Pancreas (tissue), 10 donors: Measurements from ENCODE around the gene PPP6R3. TPM values are rescaled to one million over a fixed set of nuclear protein-coding genes. Genes with fewer than 3 reads are reported as not detected.

Source experiments
- ATAC-seq, 4 donors: fragments of 200-7000 bp; cut with Tn5 transposase; one replicate each; pipeline versions ENCODE4 v1.8.0 to v1.9.1; 2020; ENCODE audit warnings: mild to moderate bottlenecking in 4 of 4, moderate library complexity in 4 of 4
- DNase-seq, 6 donors: peaks; one replicate each; pipeline ENCODE4 v3.0.0-alpha.2; 2020
- FAIRE-seq: peaks from 2 replicates; lab custom pipeline; 2012; peaks lifted over from hg19 to GRCh38; lab: Jason Lieb, UNC
- H3K27ac ChIP-seq, 4 donors: fragments of 200-600 bp; sonication (generic); 1 replicate in 3 of 4; 2 replicates in 1 of 4; pipeline versions ENCODE4 v1.5.0 to v1.8.0; 2020
- H3K27me3 ChIP-seq, 4 donors: fragments of 200-600 bp; one replicate each; pipeline ENCODE4 v1.8.0; 2021
- H3K36me3 ChIP-seq, 3 donors: fragments of 200-600 bp; sonication (generic) in 1 of 3; one replicate each; pipeline versions ENCODE4 v1.5.0 to v1.8.0; 2020 to 2021
- H3K4me1 ChIP-seq, 3 donors: fragments of 200-600 bp; one replicate each; pipeline ENCODE4 v1.8.0; 2021
- H3K4me3 ChIP-seq, 4 donors: fragments of 200-600 bp; sonication (generic) in 2 of 4; one replicate each; pipeline versions ENCODE4 v1.5.0 to v1.8.0; 2020 to 2021
- H3K9me3 ChIP-seq, 4 donors: fragments of 200-600 bp; one replicate each; pipeline ENCODE4 v1.8.0; 2021
- CTCF ChIP-seq, 4 donors: fragments of 200-600 bp; sonication (generic) in 3 of 4; IDR thresholded peaks; one replicate each; pipeline versions ENCODE4 v1.5.0 to v1.8.0; 2021; ENCODE audit warnings: antibody characterized with exemption in 4 of 4
- WGBS, 2 donors: extraction: QIAGEN DNeasy Blood & Tissue Kit; methylation state at CpG; one replicate each; pipeline ENCODE4 v1.1.7; 2013; 5-methylcytosine and 5-hydroxymethylcytosine counted together
- intact Hi-C, 3 donors: fragments of 100-400 bp; cut with DNase I; formaldehyde crosslinking; loops; one replicate each; pipeline versions ENCODE4 v1.11.1 to v1.14.2; 2022
- polyA plus RNA-seq, 2 donors: library from polyadenylated mRNA; stranded (reverse); fragments of 200-250 nt; gene quantifications; one replicate each; pipeline ENCODE4 v1.2.3, GENCODE V29; 2013
- total RNA-seq, 6 donors: library from RNA; stranded (reverse); fragmentation: NEBNext Ultra II Directional in 4 of 6; extraction: Animal tissue kit (Norgen Biotek cat#: 25700) in 4 of 6; gene quantifications; one replicate each; pipeline versions ENCODE4 v1.2.1 to v1.2.4, GENCODE V29; 2021 to 2023
- donor health status: healthy with polysubstance abuse.
- donor health status: DM: no; HTN: no; CAD: no; lungs with moderate emphysema.
- donor health status: DM: no; HTN: no; CAD: no.
- donor health status: control.
- donor health status: control.
- donor health status: Bipolar disorder and iron deficiency.
- donor health status: DM: yes; HTN: yes; CAD: no.
- donor health status: DM: no; HTN: no; CAD: no.
- donor health status: DM: no; HTN: no; CAD: no.
- donor health status: DM: yes; HTN: yes; CAD: no.

PPP6R3 gene
- total and polyA plus RNA-seq, 8 donors, result 19.5 to 56.0 (median 33.5) TPM

GRCh38 chr11:68596231-68596630 is 135.7 kb downstream of the PPP6R3 start:
- no peak for ATAC-seq

GRCh38 chr11:68598816-68599653 is 138.5 kb downstream of the PPP6R3 start:
- 90 to 93% methylated on average over 7 of the region's 7 CpGs for WGBS, 2 donors

More at GRCh38 chr11:68596231-68596630, 135.7 kb downstream of the PPP6R3 start:
- TF ChIP-seq CTCF (IDR thresholded peaks at IDR 0.05), result no peak
- H3K4me1 ChIP-seq, result no peaks in the 10 kb centered on the region
- intact Hi-C loops, result no loop called here
- peaks cover 6 to 64% (median 12%) of the 10 kb centered on the region in 3 donors for H3K36me3 ChIP-seq
- no peak for FAIRE-seq
- no peak for DNase-seq
- WGBS, 2 donors, result 82 to 91% methylated on average over 4 of the region's 4 CpGs
- H3K9me3 ChIP-seq, result no peaks in the 10 kb centered on the region
- H3K27me3 ChIP-seq, result no peaks in the 10 kb centered on the region
- H3K27ac ChIP-seq, result no peak overlapping the region
- no peak overlapping the region for H3K4me3 ChIP-seq

GRCh38 chr11:68601147-68601546 is 140.6 kb downstream of the PPP6R3 start:
- H3K27ac ChIP-seq, result no peak overlapping the region
- 91 to 93% methylated on average over 7 of the region's 7 CpGs for WGBS, 2 donors
- peaks cover 11 to 85% (median 39%) of the 10 kb centered on the region in 3 donors for H3K36me3 ChIP-seq
- H3K4me1 ChIP-seq, result no peaks in the 10 kb centered on the region
- ATAC-seq (no peak), DNase-seq (no peak), FAIRE-seq (no peak)
- no peaks in the 10 kb centered on the region for H3K9me3 ChIP-seq
- TF ChIP-seq CTCF (IDR thresholded peaks at IDR 0.05), result no peak
- intact Hi-C loops, result no loop called here
- H3K4me3 ChIP-seq, result no peak overlapping the region
- H3K27me3 ChIP-seq, result no peaks in the 10 kb centered on the region

More at GRCh38 chr11:68598816-68599653, 138.5 kb downstream of the PPP6R3 start:
- H3K4me1 ChIP-seq, result no peaks in the 10 kb centered on the region
- ATAC-seq (no peak), DNase-seq (no peak), FAIRE-seq (no peak)
- intact Hi-C loops, result no loop called here
- no peaks in the 10 kb centered on the region for H3K27me3 ChIP-seq
- H3K9me3 ChIP-seq, result no peaks in the 10 kb centered on the region
- no peak for TF ChIP-seq CTCF (IDR thresholded peaks at IDR 0.05)
- H3K27ac ChIP-seq, result no peak overlapping the region
- H3K36me3 ChIP-seq, result peaks cover 11 to 74% (median 36%) of the 10 kb centered on the region in 3 donors
- no peak overlapping the region for H3K4me3 ChIP-seq

GRCh38 chr11:68609761-68610160 is 149.2 kb downstream of the PPP6R3 start:
- Histone ChIP-seq H3K4me3 (no peak overlapping the region), H3K9me3 (no peaks in the 10 kb centered on the region), H3K27me3 (no peaks in the 10 kb centered on the region), H3K4me1 (no peaks in the 10 kb centered on the region), H3K36me3 (peaks cover 3 to 74% (median 16%) of the 10 kb centered on the region in 3 donors), H3K27ac (no peak overlapping the region)
- no peak for TF ChIP-seq CTCF (IDR thresholded peaks at IDR 0.05)
- intact Hi-C loops, result no loop called here
- WGBS, 2 donors, result 90 to 93% methylated on average over 13 of the region's 13 CpGs
- FAIRE-seq, result no peak
- no peak for DNase-seq
- no peak for ATAC-seq
